ENCODE results near the gene NAA10. TPM values are rescaled to one million over a fixed set of nuclear protein-coding genes. Genes with fewer than 3 reads are reported as not detected.
A peak's percentile ranks its signal among the peaks of the same experiment; 100 is the strongest.

The NAA10 gene
- total RNA-seq, 6 donors from 2014 or later, result 30.7 to 116 (median 76.2) TPM

DNA sequence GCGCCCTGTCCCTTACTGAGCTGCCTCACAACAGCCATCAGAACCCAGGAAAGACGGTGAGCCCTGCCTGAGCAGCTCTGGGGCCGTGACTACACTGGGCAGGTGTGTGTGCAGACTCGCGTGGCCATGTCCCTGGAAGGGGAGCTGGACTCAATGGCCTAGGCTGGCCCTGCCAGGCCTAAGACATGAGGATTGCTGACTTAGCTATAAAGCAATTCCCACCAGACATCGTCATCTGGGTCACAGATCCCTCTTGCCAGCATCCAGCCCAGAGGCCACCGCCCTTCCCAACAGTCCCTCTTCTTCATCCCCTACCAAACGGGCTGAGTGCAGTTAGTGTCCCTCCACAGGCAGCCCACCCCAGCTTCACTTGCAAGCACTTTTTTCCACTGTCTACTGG lies 3.7 kb downstream of the NAA10 start:
- H3K4me1 ChIP-seq, result peaks cover 8 to 63% (median 34%) of the 10 kb centered on the region in 4 donors
- TF ChIP-seq POLR2A (IDR thresholded peaks at IDR 0.05) (no peak), POLR2AphosphoS5 (IDR thresholded peaks at IDR 0.05) (no peak), EP300 (IDR thresholded peaks at IDR 0.05) (no peak)
- TF ChIP-seq, protein P1, sequence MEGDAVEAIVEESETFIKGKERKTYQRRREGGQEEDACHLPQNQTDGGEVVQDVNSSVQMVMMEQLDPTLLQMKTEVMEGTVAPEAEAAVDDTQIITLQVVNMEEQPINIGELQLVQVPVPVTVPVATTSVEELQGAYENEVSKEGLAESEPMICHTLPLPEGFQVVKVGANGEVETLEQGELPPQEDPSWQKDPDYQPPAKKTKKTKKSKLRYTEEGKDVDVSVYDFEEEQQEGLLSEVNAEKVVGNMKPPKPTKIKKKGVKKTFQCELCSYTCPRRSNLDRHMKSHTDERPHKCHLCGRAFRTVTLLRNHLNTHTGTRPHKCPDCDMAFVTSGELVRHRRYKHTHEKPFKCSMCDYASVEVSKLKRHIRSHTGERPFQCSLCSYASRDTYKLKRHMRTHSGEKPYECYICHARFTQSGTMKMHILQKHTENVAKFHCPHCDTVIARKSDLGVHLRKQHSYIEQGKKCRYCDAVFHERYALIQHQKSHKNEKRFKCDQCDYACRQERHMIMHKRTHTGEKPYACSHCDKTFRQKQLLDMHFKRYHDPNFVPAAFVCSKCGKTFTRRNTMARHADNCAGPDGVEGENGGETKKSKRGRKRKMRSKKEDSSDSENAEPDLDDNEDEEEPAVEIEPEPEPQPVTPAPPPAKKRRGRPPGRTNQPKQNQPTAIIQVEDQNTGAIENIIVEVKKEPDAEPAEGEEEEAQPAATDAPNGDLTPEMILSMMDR (IDR thresholded peaks at IDR 0.05), result no peak
- H3K27ac ChIP-seq, result peak overlapping the region in 2 of 4 donors; percentile 34 to 60
- DNase-seq (no peak), ATAC-seq (ENCODE audit: low FRiP score in 2 of 2) (no peak)
- no peaks in the 10 kb centered on the region for H3K27me3 ChIP-seq
- peaks cover 0 to 33% (median 11%) of the 10 kb centered on the region in 4 donors for H3K36me3 ChIP-seq
- no peaks in the 10 kb centered on the region for H3K9me3 ChIP-seq
- no peak overlapping the region for H3K4me3 ChIP-seq
- WGBS, 2 donors, result 90 to 95% methylated on average over 2 to 8 of the region's 8 CpGs

DNA sequence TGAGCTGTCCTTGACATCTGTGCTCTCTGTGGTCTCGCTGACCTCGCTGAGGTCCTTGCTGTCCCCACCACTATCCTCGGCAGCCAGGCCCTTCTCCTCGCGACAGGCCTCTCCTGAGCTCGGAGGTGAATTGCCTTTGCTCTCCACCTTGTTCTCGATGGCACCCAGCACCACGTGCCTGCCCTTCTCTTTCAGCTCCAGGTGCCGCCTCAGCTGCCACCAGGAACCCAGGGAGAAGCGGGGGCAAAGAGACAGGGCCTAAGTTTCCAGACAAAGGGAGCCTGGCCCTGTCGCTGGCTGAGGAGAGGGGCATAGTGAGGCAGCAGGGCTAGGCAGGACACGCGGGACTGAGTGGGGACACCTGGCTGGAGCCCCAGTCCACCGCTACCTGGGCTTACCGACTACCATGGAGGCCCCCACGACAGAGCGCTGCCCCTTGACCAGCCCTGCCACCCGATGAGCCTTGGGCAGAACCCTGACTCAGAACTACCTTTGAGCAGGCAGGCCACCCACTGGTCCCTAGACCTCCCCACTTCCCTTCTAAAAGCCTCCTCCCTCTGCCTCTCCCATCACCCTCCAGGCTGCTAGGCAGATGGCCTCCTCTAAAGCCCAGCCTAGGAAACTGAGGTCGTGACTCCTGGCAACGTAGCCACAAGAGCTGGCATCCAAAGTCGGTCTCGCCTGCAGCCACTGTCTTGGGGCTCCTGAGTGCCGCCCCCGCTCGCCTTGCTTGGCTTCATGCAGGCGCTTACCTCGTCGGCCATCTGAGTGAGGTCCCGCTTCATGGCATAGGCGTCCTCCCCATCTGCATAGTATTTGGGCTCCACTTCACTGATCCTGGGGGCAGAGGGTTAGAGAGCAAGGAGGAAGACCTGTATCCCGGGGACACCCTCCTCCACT lies 4.6 kb downstream of the NAA10 start:
- Histone ChIP-seq H3K27ac (peak overlapping the region in 2 of 4 donors; percentile 60 to 71), H3K36me3 (peaks cover 0 to 33% (median 11%) of the 10 kb centered on the region in 4 donors), H3K27me3 (no peaks in the 10 kb centered on the region), H3K4me1 (peaks cover 8 to 67% (median 33%) of the 10 kb centered on the region in 4 donors), H3K4me3 (no peak overlapping the region), H3K9me3 (no peaks in the 10 kb centered on the region)
- DNase-seq (no peak), ATAC-seq (ENCODE audit: low FRiP score in 2 of 2) (no peak)
- 88 to 93% methylated on average over 6 to 31 of the region's 31 CpGs for WGBS, 2 donors
- TF ChIP-seq POLR2AphosphoS5 (IDR thresholded peaks at IDR 0.05) (no peak), POLR2A (IDR thresholded peaks at IDR 0.05) (no peak), EP300 (IDR thresholded peaks at IDR 0.05) (no peak)
- TF ChIP-seq, protein P1 (IDR thresholded peaks at IDR 0.05), result no peak

DNA sequence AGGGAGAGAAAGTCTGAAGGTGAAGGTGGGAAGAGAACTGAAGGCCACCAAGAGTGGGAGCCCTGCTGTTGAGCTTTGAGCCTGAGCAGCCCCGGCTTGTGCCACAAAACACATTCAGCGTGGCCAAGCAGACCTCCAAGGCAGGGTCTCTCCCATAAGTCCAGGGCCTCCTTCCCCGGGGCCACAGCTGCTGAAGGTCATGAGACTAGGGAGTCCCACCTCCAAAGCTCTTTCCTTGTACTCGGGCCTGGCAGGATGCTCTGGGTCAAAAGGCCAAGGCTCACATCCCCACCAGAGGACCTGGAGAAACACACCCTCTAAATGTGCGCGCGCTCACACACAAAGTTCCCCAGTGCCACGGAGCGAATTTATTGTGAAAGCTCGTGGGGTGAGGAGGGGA lies 5.3 kb downstream of the NAA10 start:
- TF ChIP-seq, protein P1 (IDR thresholded peaks at IDR 0.05), result no peak
- TF ChIP-seq POLR2AphosphoS5 (IDR thresholded peaks at IDR 0.05), result no peak
- no peak for TF ChIP-seq POLR2A (IDR thresholded peaks at IDR 0.05)
- TF ChIP-seq EP300 (IDR thresholded peaks at IDR 0.05), result no peak
- ATAC-seq (ENCODE audit: low FRiP score in 2 of 2) (no peak), DNase-seq (no peak)
- H3K36me3 ChIP-seq, result peaks cover 0 to 33% (median 11%) of the 10 kb centered on the region in 4 donors
- H3K9me3 ChIP-seq, result no peaks in the 10 kb centered on the region
- H3K27ac ChIP-seq, result peak overlapping the region in 3 of 4 donors; percentile 60 to 96 (median 71)
- peaks cover 0 to 4% (median 0%) of the 10 kb centered on the region in 4 donors for H3K27me3 ChIP-seq
- peak overlapping the region in 1 of 4 donors; percentile 28 for H3K4me3 ChIP-seq
- 61 to 80% methylated on average over 6 to 10 of the region's 10 CpGs for WGBS, 2 donors
- peaks cover 8 to 70% (median 35%) of the 10 kb centered on the region in 4 donors for H3K4me1 ChIP-seq

DNA sequence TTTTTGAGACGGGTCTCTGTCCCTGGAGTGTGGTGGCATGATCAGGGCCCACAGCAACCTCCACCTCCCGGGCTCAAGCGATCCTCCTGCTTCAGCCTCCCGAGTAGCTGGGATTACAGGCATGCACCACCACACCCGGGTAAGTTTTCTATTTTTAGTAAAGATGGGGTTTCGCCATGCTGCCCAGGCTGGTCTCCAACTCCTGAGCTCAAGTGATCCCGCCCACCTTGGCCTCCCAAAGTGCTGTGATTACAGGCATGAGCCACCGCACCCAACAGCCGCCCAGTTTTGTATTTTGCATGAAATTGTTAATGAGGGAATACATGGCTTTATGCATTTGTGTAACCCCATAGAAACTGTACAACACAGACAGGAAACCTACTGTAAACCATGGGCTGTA lies 6.0 kb downstream of the NAA10 start:
- Histone ChIP-seq H3K27ac (peak overlapping the region; percentile 71 to 96 (median 82)), H3K36me3 (peaks cover 0 to 33% (median 11%) of the 10 kb centered on the region in 4 donors), H3K27me3 (peaks cover 0 to 4% (median 0%) of the 10 kb centered on the region in 4 donors), H3K4me1 (peaks cover 4 to 70% (median 34%) of the 10 kb centered on the region in 4 donors), H3K4me3 (peak overlapping the region in 3 of 4 donors; percentile 28 to 50 (median 28)), H3K9me3 (no peaks in the 10 kb centered on the region)
- DNase-seq, result peak in 1 of 2 donors; percentile 57
- 16 to 50% methylated on average over 6 to 9 of the region's 9 CpGs for WGBS, 2 donors
- no peak for TF ChIP-seq POLR2A (IDR thresholded peaks at IDR 0.05)
- TF ChIP-seq, protein P1 (IDR thresholded peaks at IDR 0.05), result no peak
- no peak for TF ChIP-seq POLR2AphosphoS5 (IDR thresholded peaks at IDR 0.05)
- no peak for TF ChIP-seq EP300 (IDR thresholded peaks at IDR 0.05)
- ATAC-seq (ENCODE audit: low FRiP score in 2 of 2), result no peak
